DND-41 (cell line): ENCODE results near the gene THSD7B.

ENCODE experiments used
- EZH2 ChIP-seq: IDR thresholded peaks from 3 replicates; pipeline ENCODE4 v1.6.1; 2012; ENCODE audit warnings: borderline replicate concordance, low read depth, mild to moderate bottlenecking, moderate library complexity, low read length, inconsistent platforms; ENCODE audit not compliant: severe bottlenecking
- TF ChIP-seq, protein P1 (sequence below): IDR thresholded peaks from 2 replicates; pipeline ENCODE4 v1.5.1; 2012; ENCODE audit warnings: borderline replicate concordance, low read length, moderate library complexity, mild to moderate bottlenecking; ENCODE audit not compliant: poor library complexity, severe bottlenecking; ENCODE audit errors: extremely low read depth

DNA sequence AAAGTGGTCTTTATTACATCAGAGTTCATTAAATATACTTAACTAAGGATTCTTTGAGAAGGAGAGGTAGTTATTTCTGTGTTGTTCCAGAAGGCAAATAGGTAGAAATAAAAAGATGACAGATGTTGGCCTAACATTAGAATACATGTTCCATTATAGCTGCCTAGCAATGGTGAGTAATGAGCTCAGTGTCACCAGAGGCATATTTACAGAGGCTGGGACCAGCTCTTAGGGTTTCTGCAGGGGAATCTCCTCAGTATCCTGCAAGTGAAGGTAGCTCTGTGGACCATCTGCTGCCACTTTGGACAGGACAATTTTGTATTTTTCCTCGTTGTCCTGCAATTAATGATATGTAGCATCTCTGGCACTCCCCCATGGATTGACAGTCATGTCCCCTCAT lies 416.0 kb downstream of the THSD7B start:
- TF ChIP-seq, protein P1, sequence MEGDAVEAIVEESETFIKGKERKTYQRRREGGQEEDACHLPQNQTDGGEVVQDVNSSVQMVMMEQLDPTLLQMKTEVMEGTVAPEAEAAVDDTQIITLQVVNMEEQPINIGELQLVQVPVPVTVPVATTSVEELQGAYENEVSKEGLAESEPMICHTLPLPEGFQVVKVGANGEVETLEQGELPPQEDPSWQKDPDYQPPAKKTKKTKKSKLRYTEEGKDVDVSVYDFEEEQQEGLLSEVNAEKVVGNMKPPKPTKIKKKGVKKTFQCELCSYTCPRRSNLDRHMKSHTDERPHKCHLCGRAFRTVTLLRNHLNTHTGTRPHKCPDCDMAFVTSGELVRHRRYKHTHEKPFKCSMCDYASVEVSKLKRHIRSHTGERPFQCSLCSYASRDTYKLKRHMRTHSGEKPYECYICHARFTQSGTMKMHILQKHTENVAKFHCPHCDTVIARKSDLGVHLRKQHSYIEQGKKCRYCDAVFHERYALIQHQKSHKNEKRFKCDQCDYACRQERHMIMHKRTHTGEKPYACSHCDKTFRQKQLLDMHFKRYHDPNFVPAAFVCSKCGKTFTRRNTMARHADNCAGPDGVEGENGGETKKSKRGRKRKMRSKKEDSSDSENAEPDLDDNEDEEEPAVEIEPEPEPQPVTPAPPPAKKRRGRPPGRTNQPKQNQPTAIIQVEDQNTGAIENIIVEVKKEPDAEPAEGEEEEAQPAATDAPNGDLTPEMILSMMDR = no peak
- no peak for TF ChIP-seq EZH2
